RWPE2 (cell line): ENCODE results near the gene ANKRD13B.

Source experiments
- ATAC-seq: fragments of 200-7000 bp; cut with Tn5 transposase; 3 replicates; pipeline ENCODE4 v1.9.1; 2021; ENCODE audit warnings: low read depth
- DNase-seq: peaks from one replicate; pipeline ENCODE4 v3.0.0-alpha.2; 2020; ENCODE audit warnings: low spot score
- H3K27ac ChIP-seq: fragments of 450-650 bp; 2 replicates; pipeline ENCODE4 v1.5.1; 2017; ENCODE audit warnings: mild to moderate bottlenecking; ENCODE audit not compliant: poor library complexity, severe bottlenecking
- H3K27me3 ChIP-seq: fragments of 250-450 bp; sonication (Bioruptor Pico); 2 replicates; pipeline ENCODE4 v1.5.1; 2021; ENCODE audit warnings: mild to moderate bottlenecking, moderate library complexity; ENCODE audit not compliant: insufficient read depth, poor library complexity, severe bottlenecking
- H3K36me3 ChIP-seq: fragments of 250-450 bp; sonication (Bioruptor Pico); 2 replicates; pipeline ENCODE4 v1.5.1; 2020; ENCODE audit warnings: low read depth, mild to moderate bottlenecking, moderate library complexity
- H3K4me1 ChIP-seq: fragments of 250-450 bp; sonication (Bioruptor Pico); 2 replicates; pipeline ENCODE4 v1.5.1; 2021; ENCODE audit warnings: mild to moderate bottlenecking, moderate library complexity; ENCODE audit not compliant: insufficient read depth, poor library complexity, severe bottlenecking
- H3K4me3 ChIP-seq: fragments of 250-450 bp; sonication (Bioruptor Pico); 2 replicates; pipeline ENCODE4 v1.5.1; 2021; ENCODE audit warnings: mild to moderate bottlenecking, moderate library complexity; ENCODE audit not compliant: severe bottlenecking
- H3K9me3 ChIP-seq: fragments of 250-450 bp; sonication (Bioruptor Pico); 2 replicates; pipeline ENCODE4 v1.5.1; 2021; ENCODE audit warnings: mild to moderate bottlenecking, moderate library complexity; ENCODE audit not compliant: severe bottlenecking
- TF ChIP-seq, protein P1 (sequence below): fragments of 450-650 bp; IDR thresholded peaks from one replicate; pipeline ENCODE4 v1.5.1; 2017; ENCODE audit warnings: mild to moderate bottlenecking, moderate library complexity; ENCODE audit not compliant: poor library complexity, severe bottlenecking

ANKRD13B gene

GRCh38 chr17:29559640-29560039 is 33.3 kb upstream of the ANKRD13B start:
- no peaks in the 10 kb centered on the region for H3K9me3 ChIP-seq
- no peaks in the 10 kb centered on the region for H3K36me3 ChIP-seq
- no peak overlapping the region for H3K27ac ChIP-seq
- H3K4me3 ChIP-seq = no peak overlapping the region
- H3K27me3 ChIP-seq = no peaks in the 10 kb centered on the region
- TF ChIP-seq, protein P1, sequence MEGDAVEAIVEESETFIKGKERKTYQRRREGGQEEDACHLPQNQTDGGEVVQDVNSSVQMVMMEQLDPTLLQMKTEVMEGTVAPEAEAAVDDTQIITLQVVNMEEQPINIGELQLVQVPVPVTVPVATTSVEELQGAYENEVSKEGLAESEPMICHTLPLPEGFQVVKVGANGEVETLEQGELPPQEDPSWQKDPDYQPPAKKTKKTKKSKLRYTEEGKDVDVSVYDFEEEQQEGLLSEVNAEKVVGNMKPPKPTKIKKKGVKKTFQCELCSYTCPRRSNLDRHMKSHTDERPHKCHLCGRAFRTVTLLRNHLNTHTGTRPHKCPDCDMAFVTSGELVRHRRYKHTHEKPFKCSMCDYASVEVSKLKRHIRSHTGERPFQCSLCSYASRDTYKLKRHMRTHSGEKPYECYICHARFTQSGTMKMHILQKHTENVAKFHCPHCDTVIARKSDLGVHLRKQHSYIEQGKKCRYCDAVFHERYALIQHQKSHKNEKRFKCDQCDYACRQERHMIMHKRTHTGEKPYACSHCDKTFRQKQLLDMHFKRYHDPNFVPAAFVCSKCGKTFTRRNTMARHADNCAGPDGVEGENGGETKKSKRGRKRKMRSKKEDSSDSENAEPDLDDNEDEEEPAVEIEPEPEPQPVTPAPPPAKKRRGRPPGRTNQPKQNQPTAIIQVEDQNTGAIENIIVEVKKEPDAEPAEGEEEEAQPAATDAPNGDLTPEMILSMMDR = no peak
- DNase-seq = no peak
- ATAC-seq = no peak
- H3K4me1 ChIP-seq = no peaks in the 10 kb centered on the region

GRCh38 chr17:29560316-29560715 is 32.6 kb upstream of the ANKRD13B start:
- DNase-seq = no peak
- no peak overlapping the region for H3K27ac ChIP-seq
- TF ChIP-seq, protein P1 = no peak

DNA sequence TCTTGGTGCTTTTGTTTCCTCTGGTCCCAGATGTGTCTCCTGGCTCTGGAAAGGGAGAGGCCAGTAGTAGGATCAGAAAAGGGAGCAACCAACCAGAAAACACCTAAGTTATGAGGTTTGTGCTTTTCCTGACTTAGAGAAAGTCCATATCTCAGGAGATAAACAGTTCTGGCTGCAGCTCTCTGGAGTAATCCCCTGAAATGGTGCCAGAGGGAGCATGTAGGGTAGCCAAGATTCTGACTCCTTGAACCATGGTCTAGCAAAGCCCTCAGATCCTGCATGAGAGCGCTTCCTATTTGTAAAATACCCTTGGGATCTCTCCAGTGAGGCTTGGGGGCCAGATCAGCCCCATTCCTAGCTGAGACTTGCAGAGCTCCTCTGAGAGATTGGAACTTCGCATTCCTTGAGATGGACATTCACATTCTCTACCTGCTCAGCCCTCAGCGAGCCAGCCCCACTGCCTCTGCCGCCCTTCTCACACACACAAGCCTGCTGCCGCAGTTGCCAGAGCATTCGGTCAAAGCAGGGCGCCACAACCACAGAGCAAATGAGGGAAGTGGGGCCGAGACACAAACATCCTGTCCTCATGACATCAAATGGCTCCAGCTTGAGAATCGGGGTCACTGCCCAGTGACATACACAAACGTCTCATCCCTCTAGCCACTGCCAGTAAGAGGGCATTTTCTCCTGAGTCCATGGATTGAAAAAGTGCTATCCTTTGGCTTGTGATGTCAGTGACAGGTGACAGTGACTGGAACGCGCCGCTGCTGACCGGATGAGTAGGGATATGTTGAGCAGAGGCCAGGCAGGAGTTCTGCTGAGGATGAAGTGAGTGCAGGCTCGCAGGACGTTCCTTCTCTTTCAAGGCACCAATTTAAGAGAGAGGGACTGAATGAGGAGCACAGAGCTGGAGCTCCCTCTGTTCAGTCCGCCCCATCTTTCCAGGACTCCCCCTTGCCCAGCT is 31.1 kb upstream of the ANKRD13B start:
- Histone ChIP-seq H3K4me3 (no peak overlapping the region), H3K27ac (no peak overlapping the region), H3K36me3 (no peaks in the 10 kb centered on the region), H3K4me1 (no peaks in the 10 kb centered on the region), H3K9me3 (no peaks in the 10 kb centered on the region), H3K27me3 (no peaks in the 10 kb centered on the region)
- TF ChIP-seq, protein P1 = no peak
- DNase-seq (no peak), ATAC-seq (no peak)

More at GRCh38 chr17:29560316-29560715, 32.6 kb upstream of the ANKRD13B start:
- no peaks in the 10 kb centered on the region for H3K4me1 ChIP-seq
- no peaks in the 10 kb centered on the region for H3K36me3 ChIP-seq
- no peaks in the 10 kb centered on the region for H3K27me3 ChIP-seq
- H3K4me3 ChIP-seq = no peak overlapping the region
- ATAC-seq = no peak
- no peaks in the 10 kb centered on the region for H3K9me3 ChIP-seq

DNA sequence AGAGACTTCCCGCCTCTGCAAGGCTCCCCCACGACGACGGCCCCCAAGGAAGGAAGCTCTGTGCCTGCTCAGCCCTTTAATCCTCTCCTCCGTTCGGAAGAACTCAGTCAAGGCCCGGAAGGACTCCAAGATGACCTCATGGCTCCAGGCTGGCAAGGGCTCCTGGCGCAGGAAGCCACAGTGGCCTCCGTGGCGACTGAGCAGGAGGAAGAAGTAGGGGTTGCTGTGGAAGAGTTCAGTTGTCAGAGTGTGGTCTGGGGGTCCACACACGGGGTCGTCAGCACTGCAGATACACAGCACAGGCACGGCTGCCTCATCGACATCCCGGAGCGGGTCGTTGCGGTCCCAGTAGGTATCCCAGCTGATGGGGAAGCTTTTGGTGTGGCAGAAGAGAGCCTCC is 30.3 kb upstream of the ANKRD13B start:
- Histone ChIP-seq H3K36me3 (no peaks in the 10 kb centered on the region), H3K9me3 (no peaks in the 10 kb centered on the region), H3K4me1 (no peaks in the 10 kb centered on the region), H3K27me3 (no peaks in the 10 kb centered on the region), H3K27ac (no peak overlapping the region), H3K4me3 (no peak overlapping the region)
- ATAC-seq (no peak), DNase-seq (no peak)
- TF ChIP-seq, protein P1 = no peak

DNA sequence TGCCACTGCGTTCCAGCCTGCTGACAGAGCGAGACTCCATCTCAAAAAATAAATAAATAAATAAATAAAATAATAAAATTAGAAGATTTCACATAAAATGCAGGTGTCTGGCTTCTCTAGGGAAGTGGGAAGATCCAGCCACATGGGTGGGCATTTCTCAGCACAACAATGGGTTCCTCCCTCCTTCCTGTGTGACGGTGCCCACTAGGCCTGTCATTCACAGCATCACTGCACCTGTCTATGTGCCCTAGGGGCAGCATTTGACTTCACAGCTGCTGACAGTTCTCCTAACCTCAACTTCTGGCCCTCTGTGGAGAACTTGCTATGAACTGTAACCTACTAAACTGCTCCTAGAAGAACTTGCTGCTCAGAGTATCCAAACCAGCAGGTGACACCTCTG is 29.1 kb upstream of the ANKRD13B start:
- ATAC-seq (no peak), DNase-seq (no peak)
- Histone ChIP-seq H3K4me3 (no peak overlapping the region), H3K9me3 (no peaks in the 10 kb centered on the region), H3K27ac (no peak overlapping the region), H3K36me3 (no peaks in the 10 kb centered on the region), H3K4me1 (no peaks in the 10 kb centered on the region), H3K27me3 (no peaks in the 10 kb centered on the region)
- TF ChIP-seq, protein P1 = no peak
